OCI-LY7 (cell line): ENCODE data around the gene AP3B2. TPM values are rescaled to one million over a fixed set of nuclear protein-coding genes. Genes with fewer than 3 reads are reported as not detected.

Source experiments
- BruUV-seq: library from RNA; stranded (reverse); fragments of 400-500 nt; replicated peaks from 2 replicates; lab custom pipeline; 2021; lab: Mats Ljungman, UMichigan
- CTCF ChIA-PET: fragments of 300-600 bp; sonication (Branson Sonifier 250); formaldehyde crosslinking; loops from one replicate; lab custom pipeline; 2022; ENCODE audit warnings: antibody characterized with exemption; ENCODE audit not compliant: unreplicated experiment; lab: Charles Lee
- POLR2A ChIA-PET: fragments of 300-600 bp; sonication (Branson Sonifier 250); formaldehyde crosslinking; loops from one replicate; lab custom pipeline; 2022; ENCODE audit warnings: antibody characterized with exemption; lab: Charles Lee
- DNase-seq: peaks from one replicate; pipeline ENCODE4 v3.0.0-alpha.2; 2015; ENCODE audit warnings: low spot score
- H2AFZ ChIP-seq: fragments of 200-600 bp; sonication (generic), shearing (Covaris generic); 2 replicates; pipeline ENCODE4 v1.6.1; 2014; ENCODE audit warnings: mild to moderate bottlenecking, antibody characterized with exemption, low read length, moderate library complexity
- H3K27ac ChIP-seq: fragments of 200-600 bp; sonication (generic); 2 replicates; pipeline ENCODE4 v1.5.1; 2014; ENCODE audit warnings: mixed run types, low read depth, mild to moderate bottlenecking, moderate library complexity, low read length, inconsistent platforms; ENCODE audit not compliant: poor library complexity, severe bottlenecking
- H3K36me3 ChIP-seq: fragments of 200-600 bp; sonication (generic); 2 replicates; pipeline ENCODE4 v1.6.1; 2014; ENCODE audit warnings: mild to moderate bottlenecking, antibody characterized with exemption, low read length, moderate library complexity, mixed read lengths; ENCODE audit not compliant: insufficient read depth
- H3K4me1 ChIP-seq: fragments of 200-600 bp; sonication (generic); 2 replicates; pipeline ENCODE4 v1.5.1; 2014; ENCODE audit warnings: mild to moderate bottlenecking, low read length; ENCODE audit not compliant: insufficient read depth, poor library complexity, severe bottlenecking
- H3K4me2 ChIP-seq: fragments of 200-600 bp; sonication (generic); 2 replicates; pipeline ENCODE4 v1.6.1; 2014; ENCODE audit warnings: mild to moderate bottlenecking, low read length
- H3K4me3 ChIP-seq: fragments of 200-600 bp; sonication (generic); 2 replicates; pipeline ENCODE4 v1.5.1; 2014; ENCODE audit warnings: mild to moderate bottlenecking, low read depth, low read length; ENCODE audit not compliant: poor library complexity, severe bottlenecking
- H3K79me2 ChIP-seq: fragments of 200-600 bp; sonication (generic); 2 replicates; pipeline ENCODE4 v1.6.1; 2016; ENCODE audit warnings: low read depth, mild to moderate bottlenecking, low read length, moderate library complexity, mixed read lengths; ENCODE audit not compliant: insufficient read depth
- H3K9me2 ChIP-seq: fragments of 200-600 bp; sonication (generic); 2 replicates; pipeline ENCODE4 v1.6.1; 2016; ENCODE audit warnings: mild to moderate bottlenecking, low read length, mixed read lengths; ENCODE audit not compliant: insufficient read depth
- H3K9me3 ChIP-seq: fragments of 200-600 bp; sonication (generic); 2 replicates; pipeline ENCODE4 v1.6.1; 2014; ENCODE audit warnings: mild to moderate bottlenecking, mixed run types, low read length, mixed read lengths
- H4K20me1 ChIP-seq: fragments of 200-600 bp; sonication (generic); 2 replicates; pipeline ENCODE4 v1.6.1; 2014; ENCODE audit warnings: mild to moderate bottlenecking, antibody characterized with exemption, low read length, moderate library complexity, mixed read lengths; ENCODE audit not compliant: insufficient read depth
- CTCF ChIP-seq: fragments of 200-600 bp; sonication (generic); conservative IDR thresholded peaks from 2 replicates; pipeline ENCODE4 v1.5.1; 2014; ENCODE audit warnings: mild to moderate bottlenecking, antibody characterized with exemption, low read length, moderate library complexity, mixed read lengths
- EZH2phosphoT487 ChIP-seq: fragments of 200-600 bp; sonication (generic); IDR thresholded peaks from 2 replicates; pipeline ENCODE4 v1.6.1; 2018; ENCODE audit warnings: low read depth, borderline replicate concordance, mild to moderate bottlenecking, mixed run types, antibody characterized with exemption, low read length, moderate library complexity, mixed read lengths
- intact Hi-C: fragments of 100-400 bp; cut with micrococcal nuclease; formaldehyde crosslinking; loops from one replicate; pipeline ENCODE4 v1.10.0; 2022; ENCODE audit not compliant: unreplicated experiment
- total RNA-seq, 2 experiments: library from RNA; depleted of rRNA in 1 of 2; stranded (reverse); fragments of >200 nt in 1 of 2; shearing (Covaris generic) in 1 of 2; gene quantifications; 2 replicates each; pipeline ENCODE4 v1.2.3, GENCODE V29; 2014 to 2022

Gene AP3B2
- total RNA-seq, 2 experiments from 2014 or later, result 0.13 TPM; not detected in 1

- no peaks in the 10 kb centered on the region for H3K9me3 ChIP-seq
- POLR2A ChIA-PET, result no interaction called here
- no peak overlapping the region for H3K4me2 ChIP-seq
- intact Hi-C loops, result no loop called here
- no peaks in the 10 kb centered on the region for H3K4me1 ChIP-seq
- no peaks in the 10 kb centered on the region for H3K36me3 ChIP-seq
- H3K9me2 ChIP-seq, result no peaks in the 10 kb centered on the region
- no peaks in the 10 kb centered on the region for H4K20me1 ChIP-seq
- H3K27ac ChIP-seq, result no peak overlapping the region
- CTCF ChIA-PET, result no interaction called here
- TF ChIP-seq EZH2phosphoT487 (no peak), CTCF (no peak)
- H3K4me3 ChIP-seq, result no peak overlapping the region
- DNase-seq, result no peak
- no TSS peak for BruUV-seq
- H3K79me2 ChIP-seq, result no peaks in the 10 kb centered on the region
- H2AFZ ChIP-seq, result no peak overlapping the region
Observed at GRCh38 chr15:82699726-82700125, 9.9 kb downstream of the AP3B2 start.

DNA sequence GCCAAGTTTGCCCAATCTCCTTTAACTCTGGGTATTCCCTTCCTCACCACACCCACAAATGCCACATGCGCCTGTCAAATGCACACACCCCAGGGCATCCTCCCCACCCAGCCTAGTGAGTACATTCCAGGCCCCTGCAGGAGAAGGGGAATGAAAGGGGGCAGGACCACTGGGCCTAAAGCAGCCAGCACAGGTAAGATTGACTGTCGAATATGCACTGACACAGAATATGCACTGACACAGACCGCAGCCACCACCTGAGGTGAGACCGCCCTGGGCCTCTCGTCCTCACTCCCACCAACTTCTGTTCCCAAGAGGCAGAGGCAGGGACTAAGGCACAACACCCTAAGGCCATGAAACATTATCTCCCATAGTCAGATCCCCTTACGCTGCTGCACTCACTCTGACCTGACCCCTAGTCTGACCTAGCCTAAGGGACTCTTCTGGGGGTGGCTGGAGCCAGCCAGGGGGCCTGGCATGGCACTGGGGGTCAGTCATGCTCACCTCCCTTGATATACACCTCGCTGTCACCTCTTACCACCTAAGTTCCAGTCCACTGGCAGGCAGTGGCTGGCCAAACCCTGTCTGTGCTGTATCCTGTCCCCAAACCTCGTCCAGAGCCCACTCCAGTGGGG is 10.8 kb downstream of the AP3B2 start:
- no peak overlapping the region for H3K4me3 ChIP-seq
- no peaks in the 10 kb centered on the region for H4K20me1 ChIP-seq
- H3K36me3 ChIP-seq, result no peaks in the 10 kb centered on the region
- ChIA-PET POLR2A (no interaction called here), CTCF (no interaction called here)
- no peaks in the 10 kb centered on the region for H3K9me3 ChIP-seq
- no peak for DNase-seq
- BruUV-seq, result no TSS peak
- H3K27ac ChIP-seq, result no peak overlapping the region
- intact Hi-C loops, result no loop called here
- no peaks in the 10 kb centered on the region for H3K9me2 ChIP-seq
- TF ChIP-seq EZH2phosphoT487 (no peak), CTCF (no peak)
- H3K4me2 ChIP-seq, result no peak overlapping the region
- H3K4me1 ChIP-seq, result no peaks in the 10 kb centered on the region
- H3K79me2 ChIP-seq, result no peaks in the 10 kb centered on the region
- H2AFZ ChIP-seq, result no peak overlapping the region

GRCh38 chr15:82697735-82698407 is 11.8 kb downstream of the AP3B2 start:
- DNase-seq, result no peak
- BruUV-seq, result no TSS peak
- no peaks in the 10 kb centered on the region for H3K4me1 ChIP-seq
- H3K36me3 ChIP-seq, result no peaks in the 10 kb centered on the region
- no peaks in the 10 kb centered on the region for H3K79me2 ChIP-seq
- no peaks in the 10 kb centered on the region for H3K9me2 ChIP-seq
- no peak overlapping the region for H3K4me2 ChIP-seq
- no peak overlapping the region for H2AFZ ChIP-seq
- intact Hi-C loops, result no loop called here
- H3K9me3 ChIP-seq, result no peaks in the 10 kb centered on the region
- H3K4me3 ChIP-seq, result no peak overlapping the region
- POLR2A ChIA-PET, result no interaction called here
- TF ChIP-seq CTCF (no peak), EZH2phosphoT487 (no peak)
- H4K20me1 ChIP-seq, result no peaks in the 10 kb centered on the region
- CTCF ChIA-PET, result no interaction called here
- H3K27ac ChIP-seq, result no peak overlapping the region
